Stimulated activated CD8-positive, alpha-beta memory T cell treated with anti-CD3 and anti-CD28 coated beads, Interleukin-2, amount 100 ng/mL, for 48 hours (primary cell): ENCODE data around the gene KCNQ5.
A peak's percentile ranks its signal among the peaks of the same experiment; 100 is the strongest.

Source experiments
- DNase-seq, 2 donors: peaks; one replicate each; pipeline ENCODE4 v3.0.0-alpha.2; 2020; ENCODE audit warnings: low read depth in 2 of 2

Gene KCNQ5

GRCh38 chr6:73121421-73121993, 499.6 kb downstream of the KCNQ5 start:
- no peak for DNase-seq

- DNase-seq, result no peak
Observed at GRCh38 chr6:73123632-73124329, 501.9 kb downstream of the KCNQ5 start.

- peak; percentile 73 to 76 for DNase-seq
Observed at GRCh38 chr6:73129653-73130443, 508.0 kb downstream of the KCNQ5 start.

GRCh38 chr6:73131706-73132105, 509.8 kb downstream of the KCNQ5 start:
- DNase-seq, result no peak

DNA sequence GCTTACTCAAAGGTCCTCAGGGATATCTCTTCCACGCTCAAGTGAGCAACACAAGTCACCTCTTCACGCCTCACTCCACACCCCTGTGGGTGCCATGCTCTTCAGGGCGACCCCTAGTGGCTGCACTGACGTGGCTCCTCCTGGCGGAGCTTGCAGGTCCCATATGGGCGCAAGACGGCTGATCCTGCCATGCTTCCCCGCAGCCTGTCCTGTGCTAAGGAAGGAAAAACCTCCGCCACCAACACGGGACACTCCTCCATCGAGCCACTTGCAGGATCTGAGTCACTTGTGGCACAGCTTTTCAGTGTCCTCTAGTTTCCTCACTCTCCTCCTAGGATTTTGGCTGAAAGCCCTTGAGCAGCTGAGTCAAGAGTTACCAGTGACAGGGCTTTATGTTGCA, 512.7 kb downstream of the KCNQ5 start:
- peak; percentile 8 to 18 for DNase-seq

DNA sequence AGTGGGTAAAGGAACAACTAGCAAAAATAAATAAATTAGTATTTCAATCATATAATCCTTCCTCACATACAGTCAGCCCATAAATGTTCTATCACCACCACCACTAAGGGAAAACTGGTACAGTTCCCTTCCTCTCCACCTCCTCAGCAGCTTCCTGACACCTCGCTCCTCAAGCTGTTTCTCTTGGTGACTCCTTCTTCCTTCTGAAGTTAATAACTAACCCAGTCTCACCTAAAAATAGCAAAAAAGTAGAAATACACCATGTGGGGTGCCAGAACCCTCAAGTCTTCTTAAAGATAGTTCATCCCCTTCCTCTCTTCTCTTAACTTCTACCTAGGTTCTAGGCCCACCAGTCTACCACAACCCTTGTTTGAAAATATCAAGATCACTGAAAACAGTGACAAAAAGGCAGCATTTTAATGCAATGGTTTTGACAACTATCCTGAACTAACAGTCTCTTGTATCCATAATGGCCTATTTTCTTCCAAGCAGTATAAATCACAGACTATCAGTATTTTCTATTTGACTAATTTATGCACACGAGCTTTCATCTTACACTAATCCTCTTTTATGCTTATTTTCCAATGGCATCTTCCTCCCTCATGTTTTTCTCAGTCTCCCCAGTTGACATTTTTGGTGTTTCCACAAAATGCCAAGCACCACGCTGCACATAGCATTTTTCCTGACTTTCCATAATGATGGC, 518.0 kb downstream of the KCNQ5 start:
- no peak for DNase-seq

- DNase-seq, result no peak
Observed at GRCh38 chr6:73143551-73143950, 521.7 kb downstream of the KCNQ5 start.

- DNase-seq, result no peak
Observed at GRCh38 chr6:73144516-73144915, 522.7 kb downstream of the KCNQ5 start.

DNA sequence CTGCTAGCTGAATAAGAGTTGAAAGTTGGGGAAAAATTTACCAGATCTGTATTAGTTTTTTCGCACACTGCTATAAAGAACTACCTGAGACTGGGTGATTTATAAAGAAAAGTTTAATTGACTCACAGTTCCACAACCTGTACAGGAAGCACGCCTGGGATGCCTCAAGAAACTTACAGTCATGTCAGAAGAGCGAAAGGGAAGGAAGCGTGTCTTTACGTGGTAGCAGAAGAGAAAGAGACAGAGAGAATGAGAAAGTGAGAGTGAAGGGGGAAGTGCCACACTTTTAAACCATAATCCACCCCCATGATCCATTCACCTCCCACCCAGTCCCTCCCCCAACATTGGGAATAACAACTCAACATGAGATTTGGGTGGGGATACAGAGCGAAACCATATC, 523.8 kb downstream of the KCNQ5 start:
- no peak for DNase-seq

- no peak for DNase-seq
Observed at GRCh38 chr6:73151732-73152131, 529.9 kb downstream of the KCNQ5 start.

- DNase-seq, result no peak
Observed at GRCh38 chr6:73152556-73152955, 530.7 kb downstream of the KCNQ5 start.

GRCh38 chr6:73152966-73153757, 531.3 kb downstream of the KCNQ5 start:
- no peak for DNase-seq

- DNase-seq, result no peak
Observed at GRCh38 chr6:73156793-73157767, 535.2 kb downstream of the KCNQ5 start.

GRCh38 chr6:73157870-73158269, 536.0 kb downstream of the KCNQ5 start:
- no peak for DNase-seq

GRCh38 chr6:73169111-73169510, 547.2 kb downstream of the KCNQ5 start:
- DNase-seq, result no peak

GRCh38 chr6:73169633-73170032, 547.8 kb downstream of the KCNQ5 start:
- DNase-seq, result no peak

- no peak for DNase-seq
Observed at GRCh38 chr6:73174646-73175045, 552.8 kb downstream of the KCNQ5 start.

DNA sequence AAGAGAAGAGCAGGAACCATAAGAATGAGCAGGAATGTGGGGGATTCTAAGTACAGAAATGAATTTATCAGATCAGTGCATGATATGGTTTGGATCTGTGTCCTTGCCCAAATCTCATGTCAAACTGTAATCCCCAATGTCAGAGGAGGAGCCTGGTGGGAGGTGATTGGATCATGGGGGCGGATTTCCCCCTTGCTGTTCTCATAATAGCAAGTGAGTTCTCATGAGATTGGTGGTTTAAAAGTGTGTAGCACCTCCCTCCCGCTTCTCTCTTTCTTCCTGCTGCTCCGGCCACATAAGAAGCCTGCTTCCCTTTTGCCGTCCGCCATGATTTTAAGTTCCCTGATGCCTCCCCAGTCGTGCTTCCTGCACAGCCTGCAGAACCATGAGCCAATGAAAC, 554.2 kb downstream of the KCNQ5 start:
- DNase-seq, result no peak

DNA sequence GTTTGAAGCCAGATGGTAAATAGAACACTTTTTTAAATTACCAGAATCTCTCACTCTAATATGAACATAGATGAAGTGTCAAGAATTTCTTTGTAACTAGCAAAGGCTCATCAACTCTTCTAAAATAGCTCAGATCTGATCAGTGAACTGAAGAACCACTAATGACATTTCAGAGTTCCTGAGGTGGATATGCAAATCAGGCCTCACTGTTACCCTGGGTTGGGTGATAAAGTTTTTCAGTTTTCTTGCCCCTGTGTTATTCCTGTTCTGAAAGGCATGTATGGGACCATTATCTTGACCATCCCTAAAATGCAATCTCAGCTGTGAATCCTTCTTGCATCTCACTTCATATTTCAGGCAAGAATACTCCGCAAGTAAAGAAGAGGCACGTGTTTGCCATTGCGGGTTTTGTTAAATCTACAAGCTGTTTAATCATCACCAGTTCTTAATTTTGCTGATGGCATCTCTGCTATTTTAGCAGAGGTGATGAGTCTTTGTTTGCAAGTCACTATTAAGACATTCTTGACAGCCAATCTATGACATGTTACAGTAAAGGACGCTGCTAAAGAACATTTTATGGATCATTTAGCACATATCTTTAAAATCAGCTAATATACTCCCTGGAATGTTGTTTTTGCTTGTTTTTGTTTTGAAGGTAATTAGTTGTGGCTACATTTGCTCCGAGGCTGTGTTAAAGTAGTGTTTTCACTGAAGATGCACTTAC, 555.5 kb downstream of the KCNQ5 start:
- DNase-seq, result no peak
